Measurements from ENCODE around the gene HCN1. TPM values are rescaled to one million over a fixed set of nuclear protein-coding genes. Genes with fewer than 3 reads are reported as not detected.
"Not testable (repeated sequence)": the region's sequence is repeated elsewhere in the genome, so short reads cannot be mapped to it uniquely, and the experiment has no call there.

HCN1 gene
- total and polyA plus RNA-seq, 12 donors, result 0.05 to 0.20 (median 0.07) TPM; not detected in 3

GRCh38 chr5:45382583-45382982 lies 313.6 kb downstream of the HCN1 start:
- H3K36me3 ChIP-seq, result no peaks in the 10 kb centered on the region
- 95 to 96% methylated on average over 2 of the region's 2 CpGs for WGBS, 2 donors
- intact Hi-C loops (cut with DNase I), result no loop called here
- no peak for TF ChIP-seq CTCF (IDR thresholded peaks at IDR 0.05)
- H3K27ac ChIP-seq, result no peak overlapping the region
- peaks cover 0 to 12% (median 0%) of the 10 kb centered on the region in 11 donors for H3K9me3 ChIP-seq
- H3K4me3 ChIP-seq, result no peak overlapping the region
- ATAC-seq (no peak), DNase-seq (no peak)
- H3K27me3 ChIP-seq, result no peaks in the 10 kb centered on the region
- peaks cover 0 to 13% (median 0%) of the 10 kb centered on the region in 9 donors for H3K4me1 ChIP-seq

- 59 to 65% methylated on average over 2 of the region's 2 CpGs for WGBS, 2 donors
- Histone ChIP-seq H3K27ac (no peak overlapping the region), H3K4me1 (no peaks in the 10 kb centered on the region), H3K27me3 (no peaks in the 10 kb centered on the region), H3K36me3 (no peaks in the 10 kb centered on the region), H3K4me3 (no peak overlapping the region), H3K9me3 (peaks cover 0 to 16% (median 0%) of the 10 kb centered on the region in 11 donors)
- intact Hi-C loops (cut with DNase I), result no loop called here
- no peak for DNase-seq
- TF ChIP-seq CTCF (IDR thresholded peaks at IDR 0.05), result no peak
- no peak for ATAC-seq
These were observed 319.8 kb downstream of the HCN1 start for GRCh38 chr5:45376417-45376816.

- 90 to 94% methylated on average over 10 of the region's 10 CpGs for WGBS, 2 donors
- intact Hi-C loops (cut with DNase I), result no loop called here
- Histone ChIP-seq H3K27me3 (no peaks in the 10 kb centered on the region), H3K9me3 (peaks cover 0 to 22% (median 0%) of the 10 kb centered on the region in 11 donors), H3K4me1 (no peaks in the 10 kb centered on the region), H3K36me3 (no peaks in the 10 kb centered on the region), H3K27ac (no peak overlapping the region), H3K4me3 (no peak overlapping the region)
- no peak for TF ChIP-seq CTCF (IDR thresholded peaks at IDR 0.05)
- DNase-seq (no peak), ATAC-seq (no peak)
These were observed 323.6 kb downstream of the HCN1 start for GRCh38 chr5:45372629-45373028.

GRCh38 chr5:45371423-45371822 lies 324.8 kb downstream of the HCN1 start:
- ATAC-seq; DNase-seq; H3K27ac ChIP-seq; H3K4me1 ChIP-seq; H3K36me3 ChIP-seq; intact Hi-C loops (cut with DNase I); H3K27me3 ChIP-seq; H3K4me3 ChIP-seq: not testable (repeated sequence)
- 94 to 96% methylated on average over 8 of the region's 8 CpGs for WGBS, 2 donors
- H3K9me3 ChIP-seq, result peaks cover 0 to 22% (median 0%) of the 10 kb centered on the region in 11 donors

- ATAC-seq (no peak), DNase-seq (no peak)
- Histone ChIP-seq H3K27me3 (no peaks in the 10 kb centered on the region), H3K27ac (no peak overlapping the region), H3K9me3 (peaks cover 0 to 7% (median 0%) of the 10 kb centered on the region in 11 donors), H3K4me3 (no peak overlapping the region), H3K36me3 (no peaks in the 10 kb centered on the region), H3K4me1 (no peaks in the 10 kb centered on the region)
- intact Hi-C loops (cut with DNase I), result no loop called here
- 93 to 96% methylated on average over 3 of the region's 3 CpGs for WGBS, 2 donors
- TF ChIP-seq CTCF (IDR thresholded peaks at IDR 0.05), result no peak
These were observed 340.8 kb downstream of the HCN1 start for GRCh38 chr5:45355189-45355992.
